PFSK-1 (cell line): ENCODE data around the gene VEZF1.

ENCODE experiments used
- FOXP2 ChIP-seq: optimal IDR thresholded peaks from 2 replicates; pipeline ENCODE3; 2011; ENCODE audit warnings: borderline replicate concordance, control low read depth, inconsistent platforms; ENCODE audit not compliant: insufficient read depth; ENCODE audit errors: extremely low read length, extremely low read depth
- POLR2AphosphoS5 ChIP-seq: IDR thresholded peaks from 2 replicates; pipeline ENCODE4 v1.6.1; 2012; ENCODE audit warnings: low read depth, mild to moderate bottlenecking, control low read depth, low read length, moderate library complexity
- SIN3A ChIP-seq: IDR thresholded peaks from 2 replicates; pipeline ENCODE4 v1.6.1; 2012; ENCODE audit warnings: mild to moderate bottlenecking, low read length, moderate library complexity, borderline replicate concordance; ENCODE audit not compliant: insufficient read depth
- TAF1 ChIP-seq: IDR thresholded peaks from 2 replicates; pipeline ENCODE4 v1.6.1; 2012; ENCODE audit warnings: low read length, control low read depth, borderline replicate concordance; ENCODE audit not compliant: insufficient read depth
- TF ChIP-seq, protein P1 (sequence below), 2 experiments: IDR thresholded peaks; 2 replicates each; pipeline versions ENCODE4 v1.6.1 to v1.8.0; 2011 to 2012; ENCODE audit warnings: low read depth in 2 of 2, low read length in 2 of 2, control low read depth in 1 of 2, inconsistent platforms in 1 of 2, mild to moderate bottlenecking in 1 of 2, moderate library complexity in 1 of 2; ENCODE audit not compliant: insufficient read depth in 1 of 2

Gene VEZF1

DNA sequence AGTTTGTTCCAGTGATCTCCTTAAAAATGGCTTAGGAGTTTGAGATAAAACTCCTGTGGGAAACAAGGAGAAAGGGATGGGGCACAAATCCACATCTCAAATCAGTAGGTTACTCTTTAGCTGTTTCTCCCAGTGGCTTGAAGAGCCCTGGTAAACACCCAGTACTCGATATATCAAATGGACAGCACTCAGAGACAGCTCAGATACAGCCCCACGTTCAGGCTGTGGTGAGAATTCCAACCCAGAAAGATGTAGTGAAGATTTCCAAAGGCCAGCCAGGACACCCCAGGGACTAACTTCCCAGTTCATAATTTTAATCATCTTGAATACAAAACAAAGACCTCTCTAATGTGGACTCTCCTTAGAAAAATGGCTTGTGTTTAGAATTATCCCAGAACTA lies 6.4 kb upstream of the VEZF1 start:
- TF ChIP-seq SIN3A (no peak), TAF1 (no peak), FOXP2 (no peak), POLR2AphosphoS5 (no peak; the same call in 1 of the 2 replicates)
- TF ChIP-seq, protein P1, sequence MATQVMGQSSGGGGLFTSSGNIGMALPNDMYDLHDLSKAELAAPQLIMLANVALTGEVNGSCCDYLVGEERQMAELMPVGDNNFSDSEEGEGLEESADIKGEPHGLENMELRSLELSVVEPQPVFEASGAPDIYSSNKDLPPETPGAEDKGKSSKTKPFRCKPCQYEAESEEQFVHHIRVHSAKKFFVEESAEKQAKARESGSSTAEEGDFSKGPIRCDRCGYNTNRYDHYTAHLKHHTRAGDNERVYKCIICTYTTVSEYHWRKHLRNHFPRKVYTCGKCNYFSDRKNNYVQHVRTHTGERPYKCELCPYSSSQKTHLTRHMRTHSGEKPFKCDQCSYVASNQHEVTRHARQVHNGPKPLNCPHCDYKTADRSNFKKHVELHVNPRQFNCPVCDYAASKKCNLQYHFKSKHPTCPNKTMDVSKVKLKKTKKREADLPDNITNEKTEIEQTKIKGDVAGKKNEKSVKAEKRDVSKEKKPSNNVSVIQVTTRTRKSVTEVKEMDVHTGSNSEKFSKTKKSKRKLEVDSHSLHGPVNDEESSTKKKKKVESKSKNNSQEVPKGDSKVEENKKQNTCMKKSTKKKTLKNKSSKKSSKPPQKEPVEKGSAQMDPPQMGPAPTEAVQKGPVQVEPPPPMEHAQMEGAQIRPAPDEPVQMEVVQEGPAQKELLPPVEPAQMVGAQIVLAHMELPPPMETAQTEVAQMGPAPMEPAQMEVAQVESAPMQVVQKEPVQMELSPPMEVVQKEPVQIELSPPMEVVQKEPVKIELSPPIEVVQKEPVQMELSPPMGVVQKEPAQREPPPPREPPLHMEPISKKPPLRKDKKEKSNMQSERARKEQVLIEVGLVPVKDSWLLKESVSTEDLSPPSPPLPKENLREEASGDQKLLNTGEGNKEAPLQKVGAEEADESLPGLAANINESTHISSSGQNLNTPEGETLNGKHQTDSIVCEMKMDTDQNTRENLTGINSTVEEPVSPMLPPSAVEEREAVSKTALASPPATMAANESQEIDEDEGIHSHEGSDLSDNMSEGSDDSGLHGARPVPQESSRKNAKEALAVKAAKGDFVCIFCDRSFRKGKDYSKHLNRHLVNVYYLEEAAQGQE (IDR thresholded peaks at IDR 0.05; ENCODE audit: insufficient read depth in 1 of 2, low read depth in 2 of 2, low read length in 2 of 2) = no peak

DNA sequence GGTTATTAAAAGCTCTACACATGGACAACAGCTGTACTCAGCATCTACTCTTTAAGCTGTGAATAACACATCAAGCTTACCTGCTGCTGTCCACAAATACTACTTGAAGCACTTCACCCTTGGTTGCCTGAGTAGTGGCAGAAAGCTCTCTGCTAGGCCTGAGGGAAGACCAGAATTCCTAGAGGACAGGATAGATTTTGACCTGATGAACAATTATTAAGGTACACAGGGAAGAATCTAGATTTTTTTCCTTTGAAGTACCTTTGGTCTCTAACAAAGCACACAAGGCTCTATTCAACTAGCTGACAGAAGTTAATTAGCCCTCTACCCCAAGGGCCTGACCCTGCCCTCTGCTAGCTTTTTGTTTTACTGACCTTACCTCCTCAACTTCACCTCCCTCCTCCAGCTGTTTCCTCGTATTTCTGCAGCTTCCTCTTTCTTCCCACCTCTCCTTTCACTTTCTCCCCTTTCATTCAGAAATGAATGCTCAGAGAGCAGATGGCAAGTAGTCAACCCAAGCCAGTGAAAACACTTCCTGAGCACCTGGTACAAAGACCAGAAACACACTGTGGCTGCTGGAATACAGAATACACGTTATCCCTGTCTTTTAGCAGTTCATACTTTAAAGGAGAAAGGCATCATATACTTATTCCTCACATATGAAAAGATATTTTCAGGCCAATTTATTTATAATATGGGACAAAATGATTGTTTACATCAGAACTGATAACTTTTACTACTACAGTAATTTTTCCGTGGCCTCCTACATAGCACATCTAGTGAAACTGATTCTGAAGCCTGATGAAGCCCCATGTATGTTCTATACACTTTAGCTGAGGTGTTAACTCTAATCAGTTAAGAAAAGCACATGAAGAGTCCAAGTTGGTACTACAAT lies 5.7 kb upstream of the VEZF1 start:
- TF ChIP-seq POLR2AphosphoS5 (peak; percentile 70; the same call in 1 of the 2 replicates), SIN3A (no peak)

DNA sequence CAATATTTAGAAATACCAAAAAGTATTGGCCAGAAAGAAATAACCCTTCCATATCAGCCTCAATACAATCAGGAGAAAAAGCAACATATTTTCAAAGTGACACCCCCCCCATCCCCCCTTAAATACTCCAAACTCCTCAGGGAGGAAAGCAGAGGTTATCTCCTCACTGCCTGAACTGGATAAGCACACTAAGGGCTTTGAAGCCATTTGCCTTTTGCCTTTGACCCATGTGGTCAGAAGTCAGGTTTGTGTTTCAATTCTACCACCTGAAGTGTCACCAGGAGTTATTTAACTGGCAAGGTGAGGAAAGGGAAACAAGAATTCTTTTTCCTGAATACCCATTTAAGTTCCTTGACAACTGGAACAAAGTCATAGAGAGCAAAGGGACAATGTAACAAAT lies 3.5 kb upstream of the VEZF1 start:
- TF ChIP-seq, protein P1 (IDR thresholded peaks at IDR 0.05; ENCODE audit: insufficient read depth in 1 of 2, low read depth in 2 of 2, low read length in 2 of 2) = no peak
- no peak for TF ChIP-seq POLR2AphosphoS5
- TF ChIP-seq TAF1 = no peak
- no peak for TF ChIP-seq SIN3A
- no peak for TF ChIP-seq FOXP2

DNA sequence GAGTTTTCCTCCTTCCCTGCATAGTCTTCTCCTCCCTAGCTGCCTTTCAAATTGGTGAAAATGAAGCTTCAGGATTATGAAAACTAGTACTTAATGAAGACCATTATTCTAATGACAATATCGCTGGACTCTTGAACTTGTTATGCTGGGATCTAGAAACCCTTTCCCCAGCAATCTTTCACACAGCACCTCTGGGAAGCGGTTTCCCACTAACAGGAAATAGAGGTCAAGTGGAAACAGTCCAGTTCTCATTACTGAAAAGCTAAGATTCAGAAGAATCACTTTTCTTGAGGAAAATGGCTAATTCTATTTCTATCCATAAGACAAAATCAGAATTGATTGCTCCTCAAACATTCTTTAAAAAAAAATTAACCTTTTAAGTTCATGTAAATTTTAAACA lies 2.0 kb upstream of the VEZF1 start:
- TF ChIP-seq, protein P1 (IDR thresholded peaks at IDR 0.05; ENCODE audit: insufficient read depth in 1 of 2, low read depth in 2 of 2, low read length in 2 of 2) = no peak
- TF ChIP-seq TAF1 (no peak), POLR2AphosphoS5 (no peak), FOXP2 (no peak), SIN3A (no peak)

DNA sequence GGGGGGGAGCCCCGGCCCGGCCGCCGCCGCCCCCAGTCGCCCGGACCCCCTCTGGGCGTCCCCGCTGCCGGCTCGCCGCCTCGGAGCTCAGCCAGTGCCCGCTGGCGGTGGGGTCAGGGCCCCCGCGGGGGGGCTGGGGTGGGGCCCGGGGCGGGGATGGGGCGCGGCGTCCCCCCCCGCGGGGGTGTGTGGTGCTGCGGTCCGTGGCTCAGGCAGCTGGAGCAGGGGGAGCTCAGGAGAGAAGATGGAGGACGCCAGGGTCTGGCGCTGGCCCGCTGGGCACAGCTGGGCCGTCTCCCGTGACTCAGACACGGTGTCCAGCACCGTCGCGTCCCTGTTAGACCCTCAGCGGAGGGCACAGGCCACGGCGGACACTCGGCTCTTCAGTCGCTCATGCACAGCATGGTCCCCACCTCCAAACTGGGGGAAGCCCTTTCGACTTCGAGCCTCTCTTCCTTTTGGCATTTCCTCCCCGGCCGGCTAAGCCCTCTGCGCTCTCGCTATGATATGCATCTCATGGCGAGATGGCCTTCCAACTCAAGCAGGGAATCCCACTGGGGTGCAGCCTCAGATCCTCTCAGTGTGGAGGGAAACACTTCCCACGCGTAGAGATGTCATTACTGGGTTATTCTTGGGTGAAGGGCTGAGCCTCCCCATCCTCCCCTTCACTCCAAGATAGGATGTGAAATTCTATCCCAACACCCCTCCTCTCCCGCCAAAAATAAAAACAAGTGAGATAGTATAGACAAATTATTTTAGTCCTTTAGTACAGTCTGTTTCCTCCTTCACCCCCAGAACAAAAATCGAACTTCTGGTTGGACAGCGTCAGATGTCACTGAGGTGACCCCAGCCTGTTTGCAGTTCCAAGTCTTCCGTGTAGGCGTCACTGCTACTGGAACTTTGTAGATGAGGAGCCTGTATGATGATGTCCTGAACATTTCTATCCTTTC lies 522 bp upstream of the VEZF1 start:
- TF ChIP-seq, protein P1 (IDR thresholded peaks at IDR 0.05; ENCODE audit: insufficient read depth in 1 of 2, low read depth in 2 of 2, low read length in 2 of 2) = peak in 1 of 2 experiments; percentile 61; a peak in 2 of 4 replicates
- TF ChIP-seq TAF1 (peak; percentile 66; the same call in 1 of the 2 replicates), SIN3A (0 out of 2 replicates have a peak, but pooled peaks have one; percentile 31), FOXP2 (peak; percentile 8), POLR2AphosphoS5 (peak; percentile 54)
